UCSD-AML1 (cell line): ENCODE measurements around the gene ANKRD33B.
"Not testable (repeated sequence)": the region's sequence is repeated elsewhere in the genome, so short reads cannot be mapped to it uniquely, and the experiment has no call there.

ENCODE experiments used
- DNase-seq: peaks from one replicate; lab custom pipeline; 2025; ENCODE audit not compliant: unreplicated experiment; lab: John Stamatoyannopoulos, UW

Gene ANKRD33B

GRCh38 chr5:10653751-10654400 lies 90.0 kb downstream of the ANKRD33B start:
- no peak for DNase-seq

DNA sequence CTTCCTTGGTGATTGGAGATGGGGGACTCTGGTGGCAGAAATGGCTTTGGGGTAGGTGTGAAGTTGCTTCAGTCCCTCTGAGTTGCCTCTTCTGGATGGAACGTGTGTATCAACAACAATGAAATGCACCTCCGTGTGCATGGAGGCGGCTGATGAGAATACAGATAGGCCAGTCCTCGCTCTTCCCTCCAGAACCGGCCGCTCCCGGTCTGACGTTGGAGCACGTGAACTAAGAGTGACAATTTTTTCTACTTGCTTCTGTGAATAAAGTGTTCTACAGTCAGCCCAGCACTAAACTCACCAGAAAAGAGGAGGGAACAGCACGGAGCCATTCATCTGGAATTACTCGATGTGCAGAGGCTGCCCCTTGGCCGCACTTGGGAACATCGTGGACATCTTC lies 90.7 kb downstream of the ANKRD33B start:
- DNase-seq = no peak

- DNase-seq = no peak
Observed at GRCh38 chr5:10655161-10655971, 91.5 kb downstream of the ANKRD33B start.

DNA sequence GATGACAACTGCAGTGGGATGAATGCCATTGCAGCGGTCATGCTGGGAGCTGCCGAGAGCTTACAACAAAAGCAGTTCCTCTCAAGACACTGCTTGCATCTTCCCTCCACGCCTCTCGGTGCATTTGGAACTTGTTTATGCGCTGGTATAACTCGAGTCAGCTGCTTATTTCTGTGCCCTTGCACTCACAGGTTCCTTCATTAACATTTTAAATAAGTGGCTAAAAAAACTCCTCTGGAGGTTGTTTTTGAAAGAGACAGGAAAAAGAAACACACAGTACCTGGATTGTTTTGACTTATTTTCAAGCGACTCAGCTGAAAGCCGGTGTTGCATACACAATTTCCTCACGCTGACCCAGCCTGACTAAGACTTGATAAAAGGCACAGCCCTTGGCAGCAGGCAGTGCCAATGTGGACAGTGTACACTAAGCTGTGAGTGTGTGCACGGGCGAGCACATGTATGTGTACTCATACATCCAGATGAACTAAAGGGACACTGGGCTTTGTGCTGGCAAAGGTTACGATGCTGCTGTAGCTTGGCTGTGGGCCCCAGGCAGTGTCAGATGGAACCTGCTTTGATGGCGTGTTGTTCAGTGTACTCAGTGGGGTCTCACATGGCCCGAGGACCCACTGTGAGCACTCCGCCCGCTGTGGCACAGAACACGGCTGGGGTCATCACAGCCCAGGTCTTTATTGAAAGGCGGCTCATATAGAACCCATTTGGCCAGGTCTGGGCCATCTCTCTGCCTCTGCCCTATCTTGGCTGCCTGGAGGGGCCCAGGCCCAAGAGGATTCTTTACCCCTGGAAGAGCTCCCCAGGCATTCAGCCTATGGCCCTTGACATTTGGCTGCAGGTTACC lies 92.3 kb downstream of the ANKRD33B start:
- no peak for DNase-seq

DNA sequence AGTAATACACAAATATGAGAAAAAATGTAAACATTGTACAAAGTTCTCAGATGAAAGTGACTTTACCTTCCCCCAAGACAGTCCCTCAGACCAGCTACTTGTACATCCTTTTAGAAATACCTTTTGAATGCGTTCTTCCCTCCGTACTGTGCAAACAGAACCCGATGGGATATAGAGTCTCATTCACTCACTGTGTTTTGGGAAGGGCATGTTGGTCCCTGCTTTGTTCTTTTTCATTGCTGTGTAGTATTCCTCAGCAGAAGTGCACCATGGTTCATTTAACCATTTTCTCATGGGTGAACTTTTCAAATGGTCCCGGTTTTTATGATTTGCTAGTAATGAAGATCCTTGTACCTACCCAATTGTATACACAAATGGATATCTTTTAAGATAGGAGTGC lies 94.4 kb downstream of the ANKRD33B start:
- no peak for DNase-seq

- no peak for DNase-seq
Observed at GRCh38 chr5:10660135-10660534, 96.3 kb downstream of the ANKRD33B start.

- DNase-seq = no peak
Observed at GRCh38 chr5:10660720-10661387, 97.0 kb downstream of the ANKRD33B start.

GRCh38 chr5:10661401-10661800 lies 97.5 kb downstream of the ANKRD33B start:
- no peak for DNase-seq

GRCh38 chr5:10662083-10662482 lies 98.2 kb downstream of the ANKRD33B start:
- DNase-seq = no peak

DNA sequence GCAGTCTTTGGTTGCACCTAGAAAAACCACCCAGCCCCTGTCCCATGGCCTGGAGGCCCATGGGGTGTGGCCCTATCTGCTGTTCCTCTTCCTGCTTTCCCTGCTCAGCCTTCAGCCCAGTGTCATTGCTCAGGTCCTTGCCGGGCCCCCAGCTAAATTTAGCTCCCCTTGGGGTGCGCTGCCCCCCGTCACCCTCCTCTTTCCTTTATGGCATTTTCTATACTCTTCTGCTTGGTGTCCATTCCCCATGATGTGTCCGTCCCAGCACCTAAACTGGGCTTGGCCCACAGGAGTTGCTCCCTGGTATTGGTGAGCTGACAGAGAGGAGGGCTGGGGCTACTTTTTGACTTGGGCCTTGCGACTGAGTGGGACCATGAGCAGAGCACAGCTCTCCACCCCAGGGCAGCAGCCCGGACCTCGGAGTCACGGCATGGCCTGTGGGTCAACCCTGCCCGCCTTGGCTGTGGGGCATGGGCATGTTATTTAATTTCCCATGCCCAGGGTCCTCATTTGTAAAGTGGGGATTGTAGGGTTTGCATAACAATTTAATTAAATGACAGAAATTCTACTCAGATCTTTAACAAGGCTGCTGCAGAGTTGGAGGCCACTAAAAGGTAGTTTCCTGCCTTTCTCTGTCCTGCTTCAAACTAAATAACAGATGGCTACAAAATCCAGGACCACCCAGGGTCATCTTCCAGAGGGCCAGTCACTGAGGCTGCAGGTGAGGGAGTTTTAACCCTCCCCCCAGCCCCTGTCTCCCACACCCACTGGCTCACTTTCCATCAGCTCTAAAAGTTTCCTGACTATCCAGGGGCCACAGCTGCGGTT lies 99.0 kb downstream of the ANKRD33B start:
- DNase-seq = no peak

DNA sequence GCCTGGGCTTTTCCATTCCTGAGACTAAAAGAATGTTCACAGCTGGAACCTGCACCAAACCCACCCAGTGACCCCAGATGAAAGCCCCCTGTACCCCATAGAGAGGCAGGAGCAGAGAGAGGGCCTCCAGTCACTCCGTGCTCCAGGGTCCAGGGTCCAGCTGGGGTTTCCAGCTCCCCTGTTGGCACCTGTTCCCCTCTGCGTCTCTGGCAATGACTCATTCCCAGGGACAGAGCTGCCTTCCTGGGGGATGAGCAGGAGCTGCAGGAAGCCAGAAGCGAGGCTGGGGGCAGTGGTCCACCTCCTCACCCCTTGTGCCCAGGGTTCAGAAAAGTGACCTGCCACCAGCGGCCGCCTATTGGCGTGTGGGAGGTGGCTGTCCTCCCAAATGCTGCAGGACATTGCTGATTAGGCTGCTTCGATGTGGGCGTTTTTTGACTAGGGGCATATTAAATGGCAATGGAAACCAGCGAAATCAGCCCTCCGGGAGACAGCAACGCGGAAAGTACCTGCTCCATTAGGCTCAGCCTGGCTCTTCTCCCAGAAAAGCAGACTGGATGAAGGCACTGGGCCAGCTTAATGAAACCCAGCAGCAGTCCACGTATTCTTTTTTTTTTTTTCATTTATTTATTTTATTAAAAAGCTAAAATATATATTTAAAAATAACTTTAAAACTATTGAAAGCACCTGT lies 99.8 kb downstream of the ANKRD33B start:
- DNase-seq = no peak

DNA sequence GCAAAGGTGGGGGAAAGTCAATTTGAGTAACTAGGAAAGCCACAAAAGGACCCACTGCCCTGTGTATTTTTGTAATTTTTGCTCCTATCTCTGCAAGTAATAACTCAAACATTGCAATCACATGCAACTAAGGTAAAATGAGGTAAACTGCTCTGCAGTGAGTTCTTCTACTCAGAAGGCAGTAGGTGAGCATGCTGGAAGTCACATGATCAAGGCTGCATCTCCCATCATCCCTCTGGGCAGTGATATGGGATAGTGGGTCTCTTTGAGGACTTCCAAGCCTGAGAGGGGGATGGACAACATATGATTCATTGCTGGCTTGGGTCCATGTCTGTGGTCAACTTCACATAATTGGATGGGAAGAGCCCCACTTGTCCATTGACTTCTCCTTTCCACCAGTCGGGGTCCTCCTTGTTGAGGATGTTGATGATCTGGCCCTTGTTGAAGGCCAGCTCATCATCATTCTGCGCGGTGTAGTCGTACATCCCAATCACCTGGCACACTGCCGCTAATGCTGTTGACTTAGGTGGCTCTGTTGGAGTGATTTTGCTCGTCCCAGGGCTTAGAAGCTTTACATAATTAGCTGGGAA lies 100.4 kb downstream of the ANKRD33B start:
- DNase-seq = not testable (repeated sequence)

DNA sequence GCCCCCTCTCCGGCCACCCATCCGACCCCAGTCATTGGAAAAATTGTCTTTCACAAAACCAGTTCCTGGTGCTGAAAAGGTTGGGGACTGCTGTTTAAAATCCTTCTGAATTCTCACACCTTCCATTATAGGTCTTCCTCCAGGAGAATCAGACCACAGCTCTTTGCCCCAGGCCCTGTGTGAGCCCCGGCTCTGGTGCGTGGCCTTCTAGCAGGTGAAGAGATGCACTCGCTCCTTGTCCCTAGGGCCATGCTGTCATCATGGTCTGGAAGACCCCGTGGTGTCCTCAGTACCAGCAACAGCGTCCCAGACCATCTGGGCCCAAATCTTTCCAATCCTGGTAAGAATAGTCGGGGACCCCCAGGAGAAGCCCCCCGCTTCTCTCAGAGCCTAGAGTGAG lies 101.9 kb downstream of the ANKRD33B start:
- no peak for DNase-seq

DNA sequence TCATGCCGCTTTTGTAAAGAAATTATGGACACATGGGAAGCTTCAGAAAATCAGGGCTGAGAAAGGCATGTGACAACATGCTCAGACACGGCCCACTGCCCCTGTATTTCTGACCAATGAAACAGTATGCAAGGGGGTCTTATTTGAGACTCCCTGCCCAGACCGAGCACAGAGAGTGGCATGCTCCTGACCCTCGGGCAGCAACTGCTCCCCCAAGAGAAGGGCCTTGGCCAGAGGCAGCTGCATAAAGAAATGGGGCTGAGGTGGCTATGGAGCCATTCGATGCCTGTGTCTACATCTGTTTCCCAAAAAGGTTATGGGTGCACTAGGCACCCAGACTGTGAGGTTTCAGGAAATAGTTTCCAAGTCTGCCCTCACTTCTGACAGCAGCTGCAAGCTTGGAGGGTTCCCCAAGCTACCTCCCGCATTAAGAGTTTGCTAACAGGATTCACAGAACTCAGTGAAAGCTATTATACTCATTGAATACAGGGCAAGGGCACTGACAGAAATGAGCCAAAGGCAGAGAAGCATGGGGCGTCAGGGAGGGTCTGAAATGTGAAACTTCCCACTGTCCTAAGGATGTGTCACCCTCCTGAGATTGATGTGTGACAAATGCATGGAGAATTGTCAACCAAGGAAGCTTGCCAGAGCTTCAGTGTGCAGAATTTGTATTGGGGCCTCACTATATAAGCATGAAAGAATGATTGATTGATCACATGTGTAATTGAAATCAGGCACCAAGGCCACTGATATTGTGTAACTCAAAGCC lies 102.8 kb downstream of the ANKRD33B start:
- no peak for DNase-seq

GRCh38 chr5:10667431-10668057 lies 103.7 kb downstream of the ANKRD33B start:
- DNase-seq = no peak

- DNase-seq = no peak
Observed at GRCh38 chr5:10668697-10669096, 104.8 kb downstream of the ANKRD33B start.

DNA sequence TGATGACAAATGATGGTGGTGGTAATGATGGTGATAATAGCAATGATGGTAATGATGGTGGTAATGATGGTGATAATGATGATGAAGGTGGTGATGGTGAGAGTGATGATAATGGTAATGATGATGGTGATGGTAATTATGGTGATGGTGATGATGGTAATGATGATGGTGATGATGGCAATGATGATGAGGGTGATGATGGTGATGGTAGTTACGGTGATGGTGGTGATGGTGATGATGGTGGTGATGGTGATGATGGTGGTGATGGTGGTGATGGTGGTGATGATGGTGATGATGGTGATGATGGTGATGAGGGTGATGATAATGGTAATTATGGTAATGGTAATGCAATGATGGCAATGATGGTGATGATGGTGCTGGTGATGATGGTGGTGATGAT lies 106.1 kb downstream of the ANKRD33B start:
- DNase-seq = no peak
